HepG2 (cell line): ENCODE measurements around the gene PPP4R3A. TPM values are rescaled to one million over a fixed set of nuclear protein-coding genes. Genes with fewer than 3 reads are reported as not detected.

Experiments used
- ATF7-NPFF ChIP-seq: sonication (generic); formaldehyde crosslinking; IDR thresholded peaks from 2 replicates; pipeline ENCODE4 v1.8.1; 2023; ENCODE audit warnings: mild to moderate bottlenecking, low read depth, missing genetic modification reagents, moderate library complexity
- CAMTA2 ChIP-seq: sonication (generic); formaldehyde crosslinking; IDR thresholded peaks from 2 replicates; pipeline ENCODE4 v1.4.0; 2020; ENCODE audit warnings: mild to moderate bottlenecking, missing genetic modification reagents, borderline replicate concordance
- ERF ChIP-seq: IDR thresholded peaks from 2 replicates; pipeline ENCODE4 v1.6.1; 2018; ENCODE audit warnings: missing biosample characterization, missing genetic modification reagents
- KDM1A ChIP-seq: IDR thresholded peaks from 2 replicates; pipeline ENCODE4 v1.6.1; 2016; ENCODE audit warnings: missing compliant biosample characterization
- PTBP1 ChIP-seq: fragments of 200-400 bp; formaldehyde crosslinking; IDR thresholded peaks from 2 replicates; pipeline ENCODE4 v1.6.1; 2018; ENCODE audit warnings: low read length, low read depth; ENCODE audit not compliant: poor library complexity, severe bottlenecking
- SETDB1 ChIP-seq: sonication (generic); formaldehyde crosslinking; IDR thresholded peaks from 2 replicates; pipeline ENCODE4 v1.5.1; 2020; ENCODE audit warnings: missing genetic modification reagents, mild to moderate bottlenecking, borderline replicate concordance
- ZNF138 ChIP-seq: sonication (generic); formaldehyde crosslinking; IDR thresholded peaks from 2 replicates; pipeline ENCODE4 v1.5.0; 2020; ENCODE audit warnings: mild to moderate bottlenecking, low read depth, missing genetic modification reagents
- ZNF143 ChIP-seq: sonication (generic); formaldehyde crosslinking; IDR thresholded peaks from 2 replicates; pipeline ENCODE4 v1.4.0; 2020; ENCODE audit warnings: missing genetic modification reagents
- ZNF232 ChIP-seq: sonication (generic); formaldehyde crosslinking; IDR thresholded peaks from 2 replicates; pipeline ENCODE4 v1.4.0; 2020; ENCODE audit warnings: missing genetic modification reagents, borderline replicate concordance
- ZNF441 ChIP-seq: sonication (generic); formaldehyde crosslinking; IDR thresholded peaks from 2 replicates; pipeline ENCODE4 v1.7.0; 2021; ENCODE audit warnings: missing genetic modification reagents, borderline replicate concordance
- ZNF772 ChIP-seq: sonication (generic); formaldehyde crosslinking; IDR thresholded peaks from 2 replicates; pipeline ENCODE4 v1.5.0; 2020; ENCODE audit warnings: mild to moderate bottlenecking, missing genetic modification reagents
- polyA plus RNA-seq, 8 experiments: library from polyadenylated mRNA; depleted of rRNA in 3 of 8; stranded (reverse) in 7 of 8; unstranded in 1 of 8; fragments of >200 nt; fragmentation: Illumina TruSeq in 4 of 8; extraction: Trizol in 4 of 8; gene quantifications; 2 replicates each; pipeline versions ENCODE4 v1.2.1 to v1.2.3, GENCODE V29; 2011 to 2016; ENCODE audit warnings: low read depth in 4 of 8, missing spikeins in 1 of 8, mixed read lengths in 1 of 8; ENCODE audit not compliant: insufficient read depth in 1 of 8
- total RNA-seq, 5 experiments: library from RNA; depleted of rRNA; stranded (reverse); fragments of >200 nt; fragmentation: Illumina TruSeq; extraction: Trizol; gene quantifications; 2 replicates each; pipeline ENCODE4 v1.2.3, GENCODE V29; 2016; ENCODE audit warnings: low read depth in 1 of 5
- TF ChIP-seq, protein P1 (sequence below): sonication (generic); formaldehyde crosslinking; IDR thresholded peaks from 2 replicates; pipeline ENCODE4 v1.5.1; 2020; ENCODE audit warnings: missing genetic modification reagents, mild to moderate bottlenecking, borderline replicate concordance
- TF ChIP-seq, protein P2 (sequence below): IDR thresholded peaks from 2 replicates; pipeline ENCODE4 v1.6.1; 2016; ENCODE audit warnings: missing genetic modification reagents, missing compliant biosample characterization
- TF ChIP-seq, protein P3 (sequence below): sonication (generic); formaldehyde crosslinking; conservative IDR thresholded peaks from 2 replicates; pipeline ENCODE4 v1.8.0; 2022; ENCODE audit warnings: low read depth, missing genetic modification reagents
- TF ChIP-seq, protein P4 (sequence below): sonication (generic); formaldehyde crosslinking; IDR thresholded peaks from 2 replicates; pipeline ENCODE4 v1.5.0; 2020; ENCODE audit warnings: missing genetic modification reagents

PPP4R3A gene
- total and polyA plus RNA-seq, 2 of the 13 experiments (the other 11 are each of a cell fraction or from before 2014, with no cell fraction given): 22.5 to 57.4 TPM

DNA sequence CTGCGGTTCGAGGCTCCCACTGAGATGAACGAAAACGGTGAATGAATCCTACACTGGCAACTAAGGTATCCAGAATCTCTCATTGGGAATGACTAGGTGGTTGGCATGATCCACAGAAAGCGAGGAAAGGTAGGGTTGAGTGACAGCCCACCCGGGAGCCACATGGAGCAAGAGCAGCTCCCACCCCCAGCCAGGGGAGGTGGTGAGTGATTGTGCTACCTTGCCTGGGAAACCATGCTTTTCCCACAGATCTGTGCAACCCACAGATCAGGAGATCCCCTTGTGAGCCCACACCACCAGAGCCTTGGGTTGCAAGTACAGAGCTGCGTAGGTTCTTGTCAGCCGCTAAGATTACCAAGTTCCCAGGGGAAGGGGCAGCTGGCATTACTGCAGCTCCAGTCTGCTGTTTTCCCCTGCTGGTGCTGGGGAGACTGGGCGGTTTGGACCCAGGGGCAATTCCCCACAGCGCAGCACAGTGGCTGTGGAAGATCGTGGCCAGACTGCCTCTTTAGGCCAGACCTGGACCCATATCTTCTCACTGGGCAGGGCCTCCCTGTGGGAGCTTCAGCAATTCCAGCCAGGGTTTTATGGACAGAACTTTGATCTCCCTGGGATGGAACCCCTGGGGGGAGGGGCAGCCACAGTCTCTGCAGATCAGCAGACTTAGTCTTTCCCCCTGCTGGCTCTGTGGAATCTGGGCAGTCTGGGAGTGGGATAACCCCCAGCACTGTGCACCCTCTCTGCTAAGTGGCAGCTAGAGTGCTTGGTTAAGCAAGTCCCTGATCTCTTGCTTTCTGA is 44.6 kb upstream of the PPP4R3A start (continued):
- TF ChIP-seq SETDB1 (CRISPR knock-in tag) (no peak), CAMTA2 (CRISPR knock-in tag) (no peak), ZNF143 (no peak), ATF7-NPFF (CRISPR knock-in tag) (no peak), PTBP1 (no peak), ZNF138 (CRISPR knock-in tag) (no peak), ZNF232 (CRISPR knock-in tag) (no peak), KDM1A (no peak), ZNF772 (0 out of 2 replicates have a peak, but pooled peaks have one; percentile 31), ZNF441 (CRISPR knock-in tag) (peak; percentile 48; the same call in 1 of the 2 replicates), ERF (CRISPR knock-in tag) (0 out of 2 replicates have a peak, but pooled peaks have one; percentile 24)
- TF ChIP-seq, protein P1, sequence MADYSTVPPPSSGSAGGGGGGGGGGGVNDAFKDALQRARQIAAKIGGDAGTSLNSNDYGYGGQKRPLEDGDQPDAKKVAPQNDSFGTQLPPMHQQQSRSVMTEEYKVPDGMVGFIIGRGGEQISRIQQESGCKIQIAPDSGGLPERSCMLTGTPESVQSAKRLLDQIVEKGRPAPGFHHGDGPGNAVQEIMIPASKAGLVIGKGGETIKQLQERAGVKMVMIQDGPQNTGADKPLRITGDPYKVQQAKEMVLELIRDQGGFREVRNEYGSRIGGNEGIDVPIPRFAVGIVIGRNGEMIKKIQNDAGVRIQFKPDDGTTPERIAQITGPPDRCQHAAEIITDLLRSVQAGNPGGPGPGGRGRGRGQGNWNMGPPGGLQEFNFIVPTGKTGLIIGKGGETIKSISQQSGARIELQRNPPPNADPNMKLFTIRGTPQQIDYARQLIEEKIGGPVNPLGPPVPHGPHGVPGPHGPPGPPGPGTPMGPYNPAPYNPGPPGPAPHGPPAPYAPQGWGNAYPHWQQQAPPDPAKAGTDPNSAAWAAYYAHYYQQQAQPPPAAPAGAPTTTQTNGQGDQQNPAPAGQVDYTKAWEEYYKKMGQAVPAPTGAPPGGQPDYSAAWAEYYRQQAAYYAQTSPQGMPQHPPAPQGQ (CRISPR knock-in tag): no peak
- TF ChIP-seq, protein P2, sequence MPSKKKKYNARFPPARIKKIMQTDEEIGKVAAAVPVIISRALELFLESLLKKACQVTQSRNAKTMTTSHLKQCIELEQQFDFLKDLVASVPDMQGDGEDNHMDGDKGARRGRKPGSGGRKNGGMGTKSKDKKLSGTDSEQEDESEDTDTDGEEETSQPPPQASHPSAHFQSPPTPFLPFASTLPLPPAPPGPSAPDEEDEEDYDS (CRISPR knock-in tag): 0 out of 2 replicates have a peak, but pooled peaks have one; percentile 11
- TF ChIP-seq, protein P3, sequence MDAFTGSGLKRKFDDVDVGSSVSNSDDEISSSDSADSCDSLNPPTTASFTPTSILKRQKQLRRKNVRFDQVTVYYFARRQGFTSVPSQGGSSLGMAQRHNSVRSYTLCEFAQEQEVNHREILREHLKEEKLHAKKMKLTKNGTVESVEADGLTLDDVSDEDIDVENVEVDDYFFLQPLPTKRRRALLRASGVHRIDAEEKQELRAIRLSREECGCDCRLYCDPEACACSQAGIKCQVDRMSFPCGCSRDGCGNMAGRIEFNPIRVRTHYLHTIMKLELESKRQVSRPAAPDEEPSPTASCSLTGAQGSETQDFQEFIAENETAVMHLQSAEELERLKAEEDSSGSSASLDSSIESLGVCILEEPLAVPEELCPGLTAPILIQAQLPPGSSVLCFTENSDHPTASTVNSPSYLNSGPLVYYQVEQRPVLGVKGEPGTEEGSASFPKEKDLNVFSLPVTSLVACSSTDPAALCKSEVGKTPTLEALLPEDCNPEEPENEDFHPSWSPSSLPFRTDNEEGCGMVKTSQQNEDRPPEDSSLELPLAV (CRISPR knock-in tag): no peak
- TF ChIP-seq, protein P4, sequence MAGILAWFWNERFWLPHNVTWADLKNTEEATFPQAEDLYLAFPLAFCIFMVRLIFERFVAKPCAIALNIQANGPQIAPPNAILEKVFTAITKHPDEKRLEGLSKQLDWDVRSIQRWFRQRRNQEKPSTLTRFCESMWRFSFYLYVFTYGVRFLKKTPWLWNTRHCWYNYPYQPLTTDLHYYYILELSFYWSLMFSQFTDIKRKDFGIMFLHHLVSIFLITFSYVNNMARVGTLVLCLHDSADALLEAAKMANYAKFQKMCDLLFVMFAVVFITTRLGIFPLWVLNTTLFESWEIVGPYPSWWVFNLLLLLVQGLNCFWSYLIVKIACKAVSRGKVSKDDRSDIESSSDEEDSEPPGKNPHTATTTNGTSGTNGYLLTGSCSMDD (CRISPR knock-in tag): no peak
